Uterus (tissue), 2 donors: Measurements from ENCODE around the gene WNT2B.

Experiments used
- CTCF ChIP-seq, 4 experiments: fragments of 200-600 bp in 2 of 4; fragments of 450-650 bp in 2 of 4; sonication (generic) in 2 of 4; IDR thresholded peaks; one replicate each; pipeline ENCODE4 v1.5.1; 2016 to 2019; ENCODE audit warnings: antibody characterized with exemption in 4 of 4, mild to moderate bottlenecking in 2 of 4, moderate library complexity in 1 of 4
- POLR2A ChIP-seq, 2 donors: fragments of 450-650 bp; IDR thresholded peaks; one replicate each; pipeline ENCODE4 v1.6.1; 2016; ENCODE audit warnings: antibody characterized with exemption in 2 of 2, mild to moderate bottlenecking in 1 of 2, moderate library complexity in 1 of 2

- TF ChIP-seq CTCF (IDR thresholded peaks at IDR 0.05) (no peak), POLR2A (IDR thresholded peaks at IDR 0.05) (no peak)
Measured at GRCh38 chr1:112524251-112524650, 15.5 kb downstream of the WNT2B start.
